Stomach (tissue), 4 donors: ENCODE results near the gene TMEM109.

Experiments
- EP300 ChIP-seq: sonication (generic); formaldehyde crosslinking; IDR thresholded peaks from one replicate; pipeline ENCODE4 v1.6.1; 2017; ENCODE audit warnings: antibody characterized with exemption
- POLR2A ChIP-seq, 4 donors: fragments of 450-650 bp; IDR thresholded peaks; one replicate each; pipeline ENCODE4 v1.6.1; 2016; ENCODE audit warnings: antibody characterized with exemption in 4 of 4, control low read depth in 2 of 4, mild to moderate bottlenecking in 1 of 4, moderate library complexity in 1 of 4
- POLR2AphosphoS5 ChIP-seq, 3 donors: sonication (generic); formaldehyde crosslinking; IDR thresholded peaks; one replicate each; pipeline ENCODE4 v1.6.1; 2016; ENCODE audit warnings: antibody characterized with exemption in 3 of 3
- TF ChIP-seq, protein P1 (sequence below), 7 experiments: fragments of 450-650 bp in 4 of 7; fragments of 200-600 bp in 3 of 7; sonication (generic) in 3 of 7; IDR thresholded peaks; one replicate each; pipeline ENCODE4 v1.5.1; 2016 to 2019; ENCODE audit warnings: antibody characterized with exemption in 7 of 7, control low read depth in 2 of 7, mild to moderate bottlenecking in 1 of 7

DNA sequence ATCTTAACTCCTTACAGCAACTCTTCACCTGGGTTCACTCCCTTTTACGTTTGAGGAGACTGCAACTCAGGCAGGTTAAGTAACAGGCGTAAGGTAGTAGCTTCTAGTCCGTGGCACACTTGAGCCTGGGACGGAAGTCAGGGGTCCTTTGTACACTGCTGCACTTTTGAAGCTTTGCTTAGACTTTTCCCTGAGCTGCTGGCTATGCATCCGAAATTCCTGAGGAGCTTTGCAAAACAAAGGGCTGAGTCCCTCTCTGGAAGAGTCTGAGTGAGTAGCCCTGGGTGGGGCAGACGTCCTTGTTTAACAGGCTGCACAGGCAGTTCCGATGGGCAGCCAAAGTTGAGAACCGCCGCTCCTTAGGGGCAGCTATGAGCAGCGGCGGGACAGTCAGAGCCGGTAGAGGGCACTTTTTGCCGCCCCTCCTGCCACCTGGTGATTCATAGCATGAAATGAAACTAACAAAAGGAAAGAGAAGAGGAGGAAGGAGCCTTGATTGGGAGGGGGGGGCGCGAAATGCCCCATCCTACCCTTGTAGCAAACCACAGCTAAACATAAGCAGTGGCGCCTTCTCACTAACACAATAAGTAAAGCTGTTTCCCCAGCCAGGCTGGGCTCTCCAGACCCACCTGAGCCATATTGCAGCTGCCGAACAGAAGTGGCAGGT lies 1.4 kb downstream of the TMEM109 start:
- TF ChIP-seq POLR2AphosphoS5 (IDR thresholded peaks at IDR 0.05) (peak in 2 of 3 donors; percentile 41 to 57), POLR2A (IDR thresholded peaks at IDR 0.05) (no peak), EP300 (no peak)
- TF ChIP-seq, protein P1, sequence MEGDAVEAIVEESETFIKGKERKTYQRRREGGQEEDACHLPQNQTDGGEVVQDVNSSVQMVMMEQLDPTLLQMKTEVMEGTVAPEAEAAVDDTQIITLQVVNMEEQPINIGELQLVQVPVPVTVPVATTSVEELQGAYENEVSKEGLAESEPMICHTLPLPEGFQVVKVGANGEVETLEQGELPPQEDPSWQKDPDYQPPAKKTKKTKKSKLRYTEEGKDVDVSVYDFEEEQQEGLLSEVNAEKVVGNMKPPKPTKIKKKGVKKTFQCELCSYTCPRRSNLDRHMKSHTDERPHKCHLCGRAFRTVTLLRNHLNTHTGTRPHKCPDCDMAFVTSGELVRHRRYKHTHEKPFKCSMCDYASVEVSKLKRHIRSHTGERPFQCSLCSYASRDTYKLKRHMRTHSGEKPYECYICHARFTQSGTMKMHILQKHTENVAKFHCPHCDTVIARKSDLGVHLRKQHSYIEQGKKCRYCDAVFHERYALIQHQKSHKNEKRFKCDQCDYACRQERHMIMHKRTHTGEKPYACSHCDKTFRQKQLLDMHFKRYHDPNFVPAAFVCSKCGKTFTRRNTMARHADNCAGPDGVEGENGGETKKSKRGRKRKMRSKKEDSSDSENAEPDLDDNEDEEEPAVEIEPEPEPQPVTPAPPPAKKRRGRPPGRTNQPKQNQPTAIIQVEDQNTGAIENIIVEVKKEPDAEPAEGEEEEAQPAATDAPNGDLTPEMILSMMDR (IDR thresholded peaks at IDR 0.05): peak in 1 of 7 experiments; percentile 24
